HepG2 (cell line): ENCODE results near the gene NFE2L1. TPM values are rescaled to one million over a fixed set of nuclear protein-coding genes. Genes with fewer than 3 reads are reported as not detected.

ENCODE experiments used
- ADNP ChIP-seq: sonication (generic); formaldehyde crosslinking; IDR thresholded peaks from 2 replicates; pipeline ENCODE4 v1.4.0; 2020; ENCODE audit warnings: missing genetic modification reagents
- BORCS8-MEF2B ChIP-seq: sonication (generic); formaldehyde crosslinking; IDR thresholded peaks from 2 replicates; pipeline ENCODE4 v1.8.0; 2022; ENCODE audit warnings: mild to moderate bottlenecking, missing genetic modification reagents
- CAMTA2 ChIP-seq: sonication (generic); formaldehyde crosslinking; IDR thresholded peaks from 2 replicates; pipeline ENCODE4 v1.4.0; 2020; ENCODE audit warnings: mild to moderate bottlenecking, missing genetic modification reagents, borderline replicate concordance
- CHD4 ChIP-seq: fragments of 200-600 bp; sonication (generic); IDR thresholded peaks from 2 replicates; pipeline ENCODE4 v1.7.0; 2017; ENCODE audit warnings: mild to moderate bottlenecking, low read length, borderline replicate concordance
- FLYWCH1 ChIP-seq: sonication (generic); formaldehyde crosslinking; IDR thresholded peaks from 2 replicates; pipeline ENCODE4 v1.8.1; 2023; ENCODE audit warnings: mild to moderate bottlenecking, missing genetic modification reagents
- FOXK1 ChIP-seq: sonication (generic); formaldehyde crosslinking; IDR thresholded peaks from 2 replicates; pipeline ENCODE4 v1.4.0; 2020; ENCODE audit warnings: low read depth, missing genetic modification reagents, borderline replicate concordance
- HDAC1 ChIP-seq: sonication (generic); formaldehyde crosslinking; IDR thresholded peaks from 2 replicates; pipeline ENCODE4 v1.5.1; 2020; ENCODE audit warnings: mild to moderate bottlenecking, missing genetic modification reagents
- IKZF1 ChIP-seq: fragments of 450-650 bp; IDR thresholded peaks from 2 replicates; pipeline ENCODE4 v1.7.1; 2016
- NBN ChIP-seq: fragments of 450-650 bp; conservative IDR thresholded peaks from 2 replicates; pipeline ENCODE4 v1.6.1; 2017
- RFX3 ChIP-seq: IDR thresholded peaks from 2 replicates; pipeline ENCODE4 v1.6.1; 2016; ENCODE audit warnings: missing biosample characterization, missing genetic modification reagents
- SALL1 ChIP-seq: sonication (generic); formaldehyde crosslinking; IDR thresholded peaks from 2 replicates; pipeline ENCODE4 v1.8.0; 2022; ENCODE audit warnings: mild to moderate bottlenecking, missing genetic modification reagents
- SAP130 ChIP-seq: IDR thresholded peaks from 2 replicates; pipeline ENCODE4 v1.6.1; 2016; ENCODE audit warnings: low read depth
- SMARCC2 ChIP-seq: fragments of 450-650 bp; IDR thresholded peaks from 2 replicates; pipeline ENCODE4 v1.6.1; 2017; ENCODE audit warnings: antibody characterized with exemption, mild to moderate bottlenecking
- ZNF260 ChIP-seq: sonication (generic); formaldehyde crosslinking; IDR thresholded peaks from 2 replicates; pipeline ENCODE4 v1.4.0; 2020; ENCODE audit warnings: missing genetic modification reagents, low read depth, mild to moderate bottlenecking, borderline replicate concordance
- ZNF598 ChIP-seq: sonication (generic); formaldehyde crosslinking; IDR thresholded peaks from 2 replicates; pipeline ENCODE4 v1.5.1; 2020; ENCODE audit warnings: mild to moderate bottlenecking, missing genetic modification reagents, borderline replicate concordance
- ZNF782 ChIP-seq: sonication (generic); formaldehyde crosslinking; IDR thresholded peaks from 2 replicates; pipeline ENCODE4 v1.4.0; 2020; ENCODE audit warnings: missing genetic modification reagents, mild to moderate bottlenecking, borderline replicate concordance
- polyA plus RNA-seq, 8 experiments: library from polyadenylated mRNA; depleted of rRNA in 3 of 8; stranded (reverse) in 7 of 8; unstranded in 1 of 8; fragments of >200 nt; fragmentation: Illumina TruSeq in 4 of 8; extraction: Trizol in 4 of 8; gene quantifications; 2 replicates each; pipeline versions ENCODE4 v1.2.1 to v1.2.3, GENCODE V29; 2011 to 2016; ENCODE audit warnings: low read depth in 4 of 8, missing spikeins in 1 of 8, mixed read lengths in 1 of 8; ENCODE audit not compliant: insufficient read depth in 1 of 8
- total RNA-seq, 5 experiments: library from RNA; depleted of rRNA; stranded (reverse); fragments of >200 nt; fragmentation: Illumina TruSeq; extraction: Trizol; gene quantifications; 2 replicates each; pipeline ENCODE4 v1.2.3, GENCODE V29; 2016; ENCODE audit warnings: low read depth in 1 of 5
- TF ChIP-seq, protein P1 (sequence below): sonication (generic); formaldehyde crosslinking; IDR thresholded peaks from 2 replicates; pipeline ENCODE4 v1.5.0; 2020; ENCODE audit warnings: mild to moderate bottlenecking, missing genetic modification reagents, moderate library complexity
- TF ChIP-seq, protein P2 (sequence below): sonication (generic); formaldehyde crosslinking; IDR thresholded peaks from 2 replicates; pipeline ENCODE4 v1.5.1; 2020; ENCODE audit warnings: missing genetic modification reagents, mild to moderate bottlenecking, borderline replicate concordance
- TF ChIP-seq, protein P3 (sequence below): sonication (generic); formaldehyde crosslinking; IDR thresholded peaks from 2 replicates; pipeline ENCODE4 v1.5.0; 2020; ENCODE audit warnings: mild to moderate bottlenecking, missing genetic modification reagents, borderline replicate concordance
- TF ChIP-seq, protein P4 (sequence below): sonication (generic); formaldehyde crosslinking; IDR thresholded peaks from 2 replicates; pipeline ENCODE4 v1.4.0; 2020; ENCODE audit warnings: mild to moderate bottlenecking, missing genetic modification reagents

NFE2L1 gene
- total and polyA plus RNA-seq, 2 of the 13 experiments (the other 11 are each of a cell fraction or from before 2014, with no cell fraction given): 67.0 to 234 TPM

DNA sequence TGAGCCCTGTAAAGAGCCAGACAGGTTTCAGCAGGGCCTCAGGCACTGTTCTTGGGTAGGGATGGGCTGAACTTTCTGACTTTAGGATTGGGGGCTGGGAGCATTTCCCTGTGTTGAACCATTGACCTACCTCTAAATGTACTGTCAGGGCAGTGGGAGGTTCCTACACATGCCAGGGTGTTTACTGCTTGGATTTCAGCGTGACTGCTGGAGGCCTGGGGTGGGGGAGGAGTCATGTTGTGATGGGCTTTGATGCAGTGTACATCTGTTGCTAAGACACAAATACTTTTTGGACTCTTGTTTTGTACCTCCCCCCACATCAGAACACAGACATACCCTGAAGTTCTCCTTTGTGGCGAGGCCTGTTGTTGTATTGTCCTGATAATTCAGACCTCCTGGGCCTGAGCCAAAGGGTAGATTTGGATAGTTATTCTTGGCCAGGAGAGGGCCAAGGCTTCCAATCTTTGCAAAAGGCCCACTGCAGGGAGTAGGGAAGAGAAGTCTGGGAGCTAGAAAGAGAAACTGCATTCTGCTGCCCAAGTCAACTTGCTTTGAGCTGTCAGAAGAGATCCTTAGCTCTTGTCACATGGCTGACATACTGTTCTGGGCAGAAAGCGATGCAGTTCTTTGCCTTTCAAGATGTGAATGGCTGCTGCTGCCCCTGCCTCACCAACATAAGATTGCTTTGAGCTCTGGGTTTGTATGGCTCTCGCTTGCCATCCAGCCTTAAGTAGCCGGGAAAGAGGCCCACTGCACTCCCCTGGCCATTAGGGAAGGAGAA, 3.7 kb downstream of the NFE2L1 start (continued):
- TF ChIP-seq, protein P1, sequence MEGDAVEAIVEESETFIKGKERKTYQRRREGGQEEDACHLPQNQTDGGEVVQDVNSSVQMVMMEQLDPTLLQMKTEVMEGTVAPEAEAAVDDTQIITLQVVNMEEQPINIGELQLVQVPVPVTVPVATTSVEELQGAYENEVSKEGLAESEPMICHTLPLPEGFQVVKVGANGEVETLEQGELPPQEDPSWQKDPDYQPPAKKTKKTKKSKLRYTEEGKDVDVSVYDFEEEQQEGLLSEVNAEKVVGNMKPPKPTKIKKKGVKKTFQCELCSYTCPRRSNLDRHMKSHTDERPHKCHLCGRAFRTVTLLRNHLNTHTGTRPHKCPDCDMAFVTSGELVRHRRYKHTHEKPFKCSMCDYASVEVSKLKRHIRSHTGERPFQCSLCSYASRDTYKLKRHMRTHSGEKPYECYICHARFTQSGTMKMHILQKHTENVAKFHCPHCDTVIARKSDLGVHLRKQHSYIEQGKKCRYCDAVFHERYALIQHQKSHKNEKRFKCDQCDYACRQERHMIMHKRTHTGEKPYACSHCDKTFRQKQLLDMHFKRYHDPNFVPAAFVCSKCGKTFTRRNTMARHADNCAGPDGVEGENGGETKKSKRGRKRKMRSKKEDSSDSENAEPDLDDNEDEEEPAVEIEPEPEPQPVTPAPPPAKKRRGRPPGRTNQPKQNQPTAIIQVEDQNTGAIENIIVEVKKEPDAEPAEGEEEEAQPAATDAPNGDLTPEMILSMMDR (CRISPR knock-in tag): peak; percentile 16; the same call in 1 of the 2 replicates
- no peak for TF ChIP-seq SMARCC2
- no peak for TF ChIP-seq ZNF782 (CRISPR knock-in tag)
- TF ChIP-seq ZNF260 (CRISPR knock-in tag): no peak
- TF ChIP-seq BORCS8-MEF2B (CRISPR knock-in tag): no peak
- no peak for TF ChIP-seq ZNF598 (CRISPR knock-in tag)
- TF ChIP-seq FLYWCH1 (CRISPR knock-in tag): no peak
- TF ChIP-seq, protein P2, sequence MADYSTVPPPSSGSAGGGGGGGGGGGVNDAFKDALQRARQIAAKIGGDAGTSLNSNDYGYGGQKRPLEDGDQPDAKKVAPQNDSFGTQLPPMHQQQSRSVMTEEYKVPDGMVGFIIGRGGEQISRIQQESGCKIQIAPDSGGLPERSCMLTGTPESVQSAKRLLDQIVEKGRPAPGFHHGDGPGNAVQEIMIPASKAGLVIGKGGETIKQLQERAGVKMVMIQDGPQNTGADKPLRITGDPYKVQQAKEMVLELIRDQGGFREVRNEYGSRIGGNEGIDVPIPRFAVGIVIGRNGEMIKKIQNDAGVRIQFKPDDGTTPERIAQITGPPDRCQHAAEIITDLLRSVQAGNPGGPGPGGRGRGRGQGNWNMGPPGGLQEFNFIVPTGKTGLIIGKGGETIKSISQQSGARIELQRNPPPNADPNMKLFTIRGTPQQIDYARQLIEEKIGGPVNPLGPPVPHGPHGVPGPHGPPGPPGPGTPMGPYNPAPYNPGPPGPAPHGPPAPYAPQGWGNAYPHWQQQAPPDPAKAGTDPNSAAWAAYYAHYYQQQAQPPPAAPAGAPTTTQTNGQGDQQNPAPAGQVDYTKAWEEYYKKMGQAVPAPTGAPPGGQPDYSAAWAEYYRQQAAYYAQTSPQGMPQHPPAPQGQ: no peak
- TF ChIP-seq RFX3 (CRISPR knock-in tag): peak; percentile 55
- TF ChIP-seq NBN: no peak
- TF ChIP-seq CHD4: no peak
- TF ChIP-seq, protein P3, sequence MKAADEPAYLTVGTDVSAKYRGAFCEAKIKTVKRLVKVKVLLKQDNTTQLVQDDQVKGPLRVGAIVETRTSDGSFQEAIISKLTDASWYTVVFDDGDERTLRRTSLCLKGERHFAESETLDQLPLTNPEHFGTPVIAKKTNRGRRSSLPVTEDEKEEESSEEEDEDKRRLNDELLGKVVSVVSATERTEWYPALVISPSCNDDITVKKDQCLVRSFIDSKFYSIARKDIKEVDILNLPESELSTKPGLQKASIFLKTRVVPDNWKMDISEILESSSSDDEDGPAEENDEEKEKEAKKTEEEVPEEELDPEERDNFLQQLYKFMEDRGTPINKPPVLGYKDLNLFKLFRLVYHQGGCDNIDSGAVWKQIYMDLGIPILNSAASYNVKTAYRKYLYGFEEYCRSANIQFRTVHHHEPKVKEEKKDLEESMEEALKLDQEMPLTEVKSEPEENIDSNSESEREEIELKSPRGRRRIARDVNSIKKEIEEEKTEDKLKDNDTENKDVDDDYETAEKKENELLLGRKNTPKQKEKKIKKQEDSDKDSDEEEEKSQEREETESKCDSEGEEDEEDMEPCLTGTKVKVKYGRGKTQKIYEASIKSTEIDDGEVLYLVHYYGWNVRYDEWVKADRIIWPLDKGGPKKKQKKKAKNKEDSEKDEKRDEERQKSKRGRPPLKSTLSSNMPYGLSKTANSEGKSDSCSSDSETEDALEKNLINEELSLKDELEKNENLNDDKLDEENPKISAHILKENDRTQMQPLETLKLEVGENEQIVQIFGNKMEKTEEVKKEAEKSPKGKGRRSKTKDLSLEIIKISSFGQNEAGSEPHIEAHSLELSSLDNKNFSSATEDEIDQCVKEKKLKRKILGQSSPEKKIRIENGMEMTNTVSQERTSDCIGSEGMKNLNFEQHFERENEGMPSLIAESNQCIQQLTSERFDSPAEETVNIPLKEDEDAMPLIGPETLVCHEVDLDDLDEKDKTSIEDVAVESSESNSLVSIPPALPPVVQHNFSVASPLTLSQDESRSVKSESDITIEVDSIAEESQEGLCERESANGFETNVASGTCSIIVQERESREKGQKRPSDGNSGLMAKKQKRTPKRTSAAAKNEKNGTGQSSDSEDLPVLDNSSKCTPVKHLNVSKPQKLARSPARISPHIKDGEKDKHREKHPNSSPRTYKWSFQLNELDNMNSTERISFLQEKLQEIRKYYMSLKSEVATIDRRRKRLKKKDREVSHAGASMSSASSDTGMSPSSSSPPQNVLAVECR (CRISPR knock-in tag): peak; percentile 77
- TF ChIP-seq HDAC1 (CRISPR knock-in tag): 0 out of 2 replicates have a peak, but pooled peaks have one; percentile 36
- no peak for TF ChIP-seq CAMTA2
- TF ChIP-seq, protein P4, sequence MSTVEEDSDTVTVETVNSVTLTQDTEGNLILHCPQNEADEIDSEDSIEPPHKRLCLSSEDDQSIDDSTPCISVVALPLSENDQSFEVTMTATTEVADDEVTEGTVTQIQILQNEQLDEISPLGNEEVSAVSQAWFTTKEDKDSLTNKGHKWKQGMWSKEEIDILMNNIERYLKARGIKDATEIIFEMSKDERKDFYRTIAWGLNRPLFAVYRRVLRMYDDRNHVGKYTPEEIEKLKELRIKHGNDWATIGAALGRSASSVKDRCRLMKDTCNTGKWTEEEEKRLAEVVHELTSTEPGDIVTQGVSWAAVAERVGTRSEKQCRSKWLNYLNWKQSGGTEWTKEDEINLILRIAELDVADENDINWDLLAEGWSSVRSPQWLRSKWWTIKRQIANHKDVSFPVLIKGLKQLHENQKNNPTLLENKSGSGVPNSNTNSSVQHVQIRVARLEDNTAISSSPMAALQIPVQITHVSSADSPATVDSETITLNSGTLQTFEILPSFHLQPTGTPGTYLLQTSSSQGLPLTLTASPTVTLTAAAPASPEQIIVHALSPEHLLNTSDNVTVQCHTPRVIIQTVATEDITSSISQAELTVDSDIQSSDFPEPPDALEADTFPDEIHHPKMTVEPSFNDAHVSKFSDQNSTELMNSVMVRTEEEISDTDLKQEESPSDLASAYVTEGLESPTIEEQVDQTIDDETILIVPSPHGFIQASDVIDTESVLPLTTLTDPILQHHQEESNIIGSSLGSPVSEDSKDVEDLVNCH: no peak
- no peak for TF ChIP-seq IKZF1
- peak; percentile 73; the same call in 1 of the 2 replicates for TF ChIP-seq FOXK1 (CRISPR knock-in tag)
- peak; percentile 94 for TF ChIP-seq SAP130 (CRISPR knock-in tag)
- TF ChIP-seq SALL1: peak; percentile 51; the same call in 1 of the 2 replicates
- no peak for TF ChIP-seq ADNP
